Measurements from ENCODE around the gene MTHFR.

Gene MTHFR

DNA sequence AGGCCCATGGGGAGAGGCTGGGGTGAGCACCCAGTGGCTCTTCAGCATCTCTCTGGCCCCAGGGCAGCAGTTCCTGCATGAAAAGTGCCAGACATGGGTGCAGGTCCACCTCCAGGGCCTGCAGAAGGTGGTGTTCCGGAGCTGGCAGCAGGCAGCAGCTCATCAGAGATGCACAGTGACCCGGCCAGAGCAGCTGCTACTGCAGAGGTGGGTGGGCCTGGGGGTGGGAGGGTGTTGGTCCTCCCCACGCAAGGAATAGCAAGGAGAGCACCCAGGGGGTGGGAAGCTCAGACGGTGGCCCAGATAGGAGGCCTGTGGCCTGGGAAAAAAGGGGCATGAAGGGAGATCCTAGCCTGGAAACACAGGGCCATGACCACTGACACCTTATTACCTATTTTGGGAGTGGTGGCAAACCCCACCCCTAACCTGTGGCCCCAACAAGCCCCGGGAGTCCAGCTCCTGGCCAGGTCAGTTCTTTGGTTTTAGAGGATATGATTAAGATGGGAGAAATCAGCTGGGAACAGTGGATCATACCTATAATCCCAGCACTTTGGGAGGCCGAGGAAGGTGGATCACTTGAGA is 23.5 kb downstream of the MTHFR start:
- DNase-seq (ENCODE audit: low read depth, low spot score), result no peak

DNA sequence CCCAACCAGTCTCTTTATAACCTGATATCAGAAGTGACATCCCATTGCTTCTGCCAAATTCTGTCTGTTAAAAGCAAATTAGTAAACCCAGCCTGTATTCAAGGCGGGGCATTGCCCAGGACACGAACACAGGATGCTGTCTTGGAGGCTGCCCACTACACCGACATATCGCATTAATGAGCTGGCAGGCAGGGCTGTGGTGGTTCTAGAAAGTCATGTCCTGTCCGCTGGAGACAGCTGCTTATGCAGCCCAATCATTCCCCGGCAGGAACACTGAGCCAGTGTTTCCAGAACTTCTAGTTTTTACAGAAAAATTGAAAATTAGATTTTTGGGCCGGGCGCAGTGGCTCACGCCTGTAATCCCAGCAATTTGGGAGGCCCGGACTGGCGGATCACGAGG is 24.5 kb downstream of the MTHFR start:
- DNase-seq (ENCODE audit: low read depth, low spot score), result no peak

DNA sequence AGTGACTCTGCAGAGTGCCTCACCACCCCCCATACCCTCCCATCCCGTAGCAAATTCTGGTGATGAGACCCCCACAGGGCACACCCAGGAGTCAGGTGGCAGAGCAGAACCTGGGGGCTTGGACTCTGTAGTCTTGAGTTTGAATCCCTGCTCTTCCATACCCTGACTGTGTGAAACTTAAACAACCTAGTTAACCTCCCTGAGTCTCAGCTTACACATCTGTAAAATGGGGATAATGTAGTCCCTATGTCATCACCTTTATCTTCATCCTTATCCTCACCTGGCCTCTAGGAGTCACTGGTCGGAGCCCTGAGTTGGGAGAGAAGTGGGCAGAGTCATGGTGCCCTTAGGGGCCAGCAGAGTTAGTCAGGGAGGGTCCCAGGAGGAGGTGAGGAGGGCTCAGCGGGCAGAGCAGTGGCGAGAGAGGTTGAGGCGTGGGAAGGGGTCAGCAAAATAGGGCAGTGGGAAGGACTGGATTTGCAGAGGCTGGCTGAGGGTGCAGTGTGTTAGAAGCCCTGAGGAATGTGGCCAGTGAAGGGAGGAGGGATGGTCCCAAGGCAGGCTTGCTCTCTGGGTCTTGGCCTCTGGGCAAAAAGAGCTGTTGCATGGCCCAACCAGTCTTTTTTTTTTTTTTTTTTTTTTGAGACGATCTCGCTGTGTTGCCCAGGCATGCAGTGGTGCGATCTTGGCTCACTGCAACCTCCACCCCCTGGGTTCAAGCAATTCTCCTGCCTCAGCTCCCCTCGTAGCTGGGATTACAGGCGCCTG is 25.2 kb downstream of the MTHFR start:
- DNase-seq (ENCODE audit: low read depth, low spot score), result no peak

DNA sequence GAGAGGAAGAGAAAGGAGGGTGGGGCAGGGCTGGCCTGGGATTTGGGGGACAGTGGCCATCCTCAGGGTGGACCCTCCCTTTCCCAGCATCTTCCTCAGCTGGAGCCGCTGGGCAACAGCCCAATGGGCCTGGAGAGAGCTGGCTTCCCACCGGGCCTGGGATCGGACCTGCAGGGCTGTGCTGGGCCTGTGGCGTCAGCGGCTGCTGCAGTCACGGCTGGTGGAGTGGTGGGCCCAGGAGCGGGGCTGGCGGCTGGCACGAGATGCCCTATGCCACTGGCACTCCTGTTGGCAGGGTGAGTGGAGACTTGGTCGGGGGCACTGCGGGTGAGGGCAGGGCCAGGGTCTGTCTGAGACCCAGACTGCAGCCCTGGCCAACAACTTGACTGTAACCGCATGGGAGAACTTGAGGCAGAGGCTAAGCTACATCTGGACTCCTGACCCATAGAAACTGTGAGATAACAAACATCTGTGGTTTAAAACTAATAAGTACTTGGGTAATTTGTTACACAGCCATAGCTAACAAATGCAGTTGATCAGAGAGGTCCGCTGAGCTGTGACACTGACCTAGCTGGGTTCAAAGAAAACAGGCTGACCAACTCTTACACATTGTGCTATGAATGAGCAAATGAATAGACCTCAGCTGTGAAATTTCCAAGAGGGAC is 25.9 kb downstream of the MTHFR start:
- DNase-seq (ENCODE audit: low read depth, low spot score), result no peak

DNA sequence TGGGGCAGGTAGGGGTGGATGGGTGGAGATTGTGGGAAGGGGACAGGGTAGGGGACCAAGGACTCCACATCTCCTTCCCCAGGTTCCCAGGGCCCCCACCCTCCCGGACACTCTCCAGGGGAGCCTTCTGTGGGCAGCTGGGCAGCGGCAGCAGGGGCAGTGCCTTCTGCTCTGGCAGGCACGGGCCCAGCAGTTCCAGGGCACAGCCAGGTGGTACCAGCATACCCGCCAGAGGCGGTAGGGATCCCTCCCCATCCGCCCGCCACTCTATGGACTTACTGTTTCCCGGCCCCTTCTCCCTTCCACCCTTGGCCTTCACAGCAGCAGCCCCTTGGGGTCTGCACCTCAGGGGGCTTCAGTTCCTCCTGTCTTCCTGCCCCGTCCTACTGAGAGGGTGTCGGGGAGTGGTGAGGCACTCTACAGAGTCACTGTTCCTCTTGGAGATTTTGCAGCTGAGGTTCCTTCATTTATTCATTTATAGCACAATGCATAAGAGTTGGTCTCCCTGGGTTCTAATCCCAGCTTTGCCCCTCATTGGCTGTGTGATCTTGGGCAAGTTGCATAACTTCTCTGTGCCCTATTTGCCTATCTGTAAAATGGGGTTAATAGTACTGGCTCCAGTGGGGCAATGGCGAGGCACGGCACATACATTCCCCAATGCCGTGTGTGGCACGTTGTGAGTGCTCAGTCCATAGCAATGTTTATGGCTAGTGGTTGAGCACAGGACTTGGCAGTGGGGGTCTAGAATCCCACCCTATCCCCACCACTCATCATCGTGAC is 26.7 kb downstream of the MTHFR start:
- no peak for DNase-seq (ENCODE audit: low read depth, low spot score)

DNA sequence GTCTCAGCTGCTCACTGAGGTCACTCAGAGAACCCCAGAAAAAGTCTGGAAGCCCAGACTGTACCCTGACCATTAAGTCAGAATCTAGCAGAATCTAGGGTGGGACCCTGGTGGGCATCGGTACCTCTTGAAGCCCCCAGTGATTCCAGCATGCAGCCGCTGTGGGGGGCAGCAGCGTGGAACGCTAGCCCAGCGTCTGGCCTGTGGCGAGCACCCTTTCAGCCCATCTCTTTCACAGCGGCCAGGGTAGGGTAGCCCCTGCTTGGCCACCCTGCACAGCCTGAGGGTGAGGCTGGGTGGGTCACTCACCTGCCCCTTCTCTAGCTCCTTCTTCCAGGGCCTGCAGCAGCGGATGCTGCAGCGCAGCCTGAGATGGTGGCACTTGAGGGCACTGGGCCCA is 27.4 kb downstream of the MTHFR start:
- DNase-seq (ENCODE audit: low read depth, low spot score), result no peak

DNA sequence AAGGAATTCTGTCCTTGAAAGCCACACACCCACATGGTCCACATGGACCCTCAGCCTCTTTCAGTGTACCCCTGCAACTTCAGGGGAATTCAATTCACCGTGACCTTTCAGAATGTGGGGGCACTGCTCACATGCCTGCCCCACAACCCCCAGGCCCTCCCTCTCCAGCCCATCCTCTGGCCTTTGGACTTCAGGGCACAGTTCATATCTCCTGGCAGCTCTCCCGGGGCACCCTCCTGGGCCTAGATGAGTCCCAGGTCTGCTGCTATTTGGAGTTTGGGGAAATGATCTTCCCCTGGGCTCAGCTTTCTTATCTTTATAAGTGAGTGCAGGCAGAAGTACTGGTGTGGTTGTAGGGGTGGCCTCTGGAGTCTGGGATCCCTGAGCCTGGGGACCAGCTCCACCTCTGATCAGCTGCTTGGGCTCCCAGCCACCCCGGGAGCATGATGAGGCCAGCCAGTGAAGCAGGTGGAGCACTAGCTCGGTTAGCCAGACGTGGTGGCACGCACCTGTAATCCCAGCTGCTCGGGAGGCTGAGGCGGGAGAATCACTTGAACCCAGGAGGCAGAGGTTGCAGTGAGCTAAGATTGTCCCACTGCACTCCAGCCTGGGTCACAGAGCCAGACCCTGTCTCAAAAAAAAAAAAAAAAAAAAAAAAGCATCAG is 28.0 kb downstream of the MTHFR start:
- DNase-seq (ENCODE audit: low read depth, low spot score), result no peak

DNA sequence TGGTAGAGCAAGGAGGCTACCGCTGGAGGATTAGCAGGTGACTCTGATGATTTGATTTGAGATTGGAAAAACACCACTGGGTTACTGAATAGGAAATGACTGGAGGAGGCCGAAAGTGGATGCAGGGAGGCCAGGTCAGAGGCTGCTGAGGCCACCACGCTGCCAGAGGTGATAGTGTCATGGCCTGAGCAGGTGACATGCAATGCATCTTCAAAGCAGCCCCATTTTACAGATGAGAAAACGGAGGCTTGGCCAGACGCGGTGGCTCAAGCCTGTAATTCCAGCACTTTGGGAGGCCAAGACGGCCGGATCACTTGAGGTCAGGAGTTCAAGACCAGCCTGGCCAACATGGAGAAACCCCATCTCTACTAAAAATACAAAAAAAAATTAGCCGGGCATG is 31.0 kb downstream of the MTHFR start:
- DNase-seq (ENCODE audit: low read depth, low spot score), result no peak

DNA sequence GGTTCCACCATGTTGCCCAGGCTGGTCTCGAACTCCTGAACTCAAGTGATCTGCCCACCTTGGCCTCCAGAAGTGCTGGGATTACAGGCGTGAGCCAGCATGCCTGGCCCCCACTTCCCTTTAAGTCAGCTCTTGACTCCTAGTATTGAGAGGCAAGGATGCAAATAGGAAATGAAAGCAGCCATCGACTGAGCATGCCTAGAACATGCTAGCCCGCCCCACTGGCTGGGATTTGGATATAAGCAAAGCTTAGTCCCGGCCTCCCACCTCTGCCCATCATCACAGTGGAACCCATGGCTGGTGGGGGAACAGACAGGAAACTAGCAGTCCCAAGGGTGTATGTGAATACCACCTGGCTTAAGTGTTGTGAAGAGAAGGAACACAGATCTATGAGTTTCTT is 33.3 kb downstream of the MTHFR start:
- DNase-seq (ENCODE audit: low read depth, low spot score), result no peak

DNA sequence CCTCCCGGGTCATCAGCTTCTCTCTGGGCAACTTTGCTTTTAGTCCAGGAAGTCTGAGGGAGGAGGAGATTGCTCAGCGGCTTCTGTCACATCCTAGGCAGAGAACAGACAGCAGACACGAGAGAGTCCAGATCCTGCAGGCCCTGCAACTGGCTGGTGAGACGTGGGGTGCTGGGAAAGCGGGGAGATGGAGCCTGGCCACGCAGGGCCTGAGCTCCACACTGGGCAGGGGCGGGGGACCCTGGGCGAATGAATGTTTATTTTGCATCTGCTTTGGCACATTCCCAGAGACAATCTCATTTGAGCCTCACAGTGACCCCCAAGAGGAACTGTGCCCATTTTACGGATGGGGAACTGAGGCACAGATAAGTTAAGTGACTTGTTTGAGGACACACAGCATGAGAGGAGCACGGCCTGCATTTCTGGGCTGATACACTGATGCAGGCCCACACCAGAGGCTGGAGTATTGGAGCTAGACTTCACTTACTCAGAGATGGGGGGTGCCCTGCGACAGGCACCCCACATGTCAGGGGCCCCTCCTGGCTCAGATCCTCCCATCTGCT is 34.2 kb downstream of the MTHFR start:
- no peak for DNase-seq (ENCODE audit: low read depth, low spot score)

DNA sequence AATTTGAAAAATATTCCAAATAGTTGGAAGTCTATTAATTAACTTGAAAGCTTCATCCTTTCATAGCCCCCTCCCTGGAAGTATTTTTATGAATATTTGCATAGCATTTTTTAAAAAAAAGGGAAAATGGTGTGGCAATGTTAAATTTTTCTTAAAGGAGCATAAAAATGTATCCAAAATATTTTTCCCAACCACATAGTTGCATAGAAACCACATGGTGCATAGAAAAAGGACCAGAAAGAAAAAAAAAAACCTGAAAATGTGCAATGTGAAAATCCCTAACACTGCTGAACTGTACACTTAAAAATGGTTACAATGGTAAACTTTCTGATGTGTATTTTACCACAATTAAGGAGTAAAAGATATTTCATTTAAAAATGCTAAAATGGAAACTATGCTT is 35.8 kb downstream of the MTHFR start:
- DNase-seq (ENCODE audit: low read depth, low spot score), result no peak

DNA sequence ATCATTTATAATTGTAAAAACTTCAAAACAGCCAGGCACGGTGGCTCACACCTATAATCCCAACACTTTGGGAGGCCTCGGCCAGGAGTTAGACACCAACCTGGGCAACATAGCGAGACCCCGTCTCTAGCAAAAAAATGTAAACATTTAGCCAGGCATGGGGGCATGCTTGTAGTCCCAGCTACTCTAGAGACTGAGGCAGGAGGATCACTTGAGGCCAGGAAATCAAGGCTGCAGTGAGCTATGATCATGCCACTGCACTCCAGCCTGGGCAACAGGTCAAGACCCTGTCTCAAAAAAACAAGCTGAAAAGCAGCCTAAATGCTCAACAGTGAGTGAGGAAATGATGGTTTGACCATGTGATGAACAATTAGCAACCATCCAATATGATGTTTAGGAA is 36.5 kb downstream of the MTHFR start:
- no peak for DNase-seq (ENCODE audit: low read depth, low spot score)

DNA sequence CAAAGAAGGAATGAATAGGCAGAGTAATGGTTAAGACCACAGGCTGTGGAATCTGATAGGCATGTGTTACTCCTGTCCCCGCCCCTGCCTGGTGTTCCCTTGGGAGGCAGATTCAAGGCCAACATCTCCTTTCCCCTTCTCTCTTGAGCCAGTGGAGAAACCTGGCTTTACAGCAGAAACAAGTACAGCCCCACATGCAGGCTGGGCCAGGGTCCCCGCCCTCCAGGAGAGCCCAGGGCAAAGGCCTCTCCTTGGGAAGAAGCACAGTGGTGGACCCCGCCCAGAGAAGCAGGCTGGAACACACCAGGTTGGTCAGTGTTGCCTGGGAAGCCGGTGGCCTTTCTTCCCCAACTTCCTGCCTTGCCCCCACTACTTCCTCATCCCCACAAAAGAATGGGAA is 36.9 kb downstream of the MTHFR start:
- no peak for DNase-seq (ENCODE audit: low read depth, low spot score)

DNA sequence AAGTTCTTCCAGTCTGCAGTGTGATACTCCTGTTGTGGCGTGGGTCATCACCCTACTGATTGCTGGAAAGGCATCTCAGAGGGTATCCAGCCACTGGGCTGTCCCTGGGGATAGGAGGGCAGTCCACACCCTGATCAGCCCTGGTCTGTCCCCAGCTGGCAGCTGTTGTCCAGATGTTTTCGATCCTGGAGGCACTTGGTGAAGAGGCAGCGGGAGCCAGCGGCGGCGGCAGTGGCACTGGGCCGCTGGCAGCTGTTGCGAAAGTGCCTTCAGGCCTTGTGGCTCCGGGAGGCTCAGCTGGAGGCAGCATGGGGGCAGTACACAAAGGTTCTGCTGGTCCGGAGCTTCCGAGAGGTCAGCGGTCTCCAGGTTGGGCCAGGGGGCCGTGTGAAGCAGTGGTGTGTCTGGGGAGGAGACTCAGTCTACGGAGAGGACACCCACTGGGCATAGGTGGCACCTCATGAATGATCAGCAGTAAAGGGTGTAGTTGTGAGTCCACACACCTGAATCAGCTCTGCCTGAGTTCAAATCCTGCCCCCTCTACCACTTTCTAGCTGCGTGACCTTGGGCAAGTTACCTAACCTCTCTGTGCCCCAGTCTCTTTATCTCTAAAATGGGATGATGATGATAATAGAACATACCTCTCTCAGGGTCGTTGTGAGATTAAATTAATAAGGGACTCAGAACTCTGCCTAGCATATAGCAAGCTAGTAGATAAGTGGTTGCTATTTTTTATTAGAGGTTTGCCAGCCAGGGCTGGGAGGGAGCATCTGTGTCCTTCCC is 37.7 kb downstream of the MTHFR start:
- DNase-seq (ENCODE audit: low read depth, low spot score), result no peak

DNA sequence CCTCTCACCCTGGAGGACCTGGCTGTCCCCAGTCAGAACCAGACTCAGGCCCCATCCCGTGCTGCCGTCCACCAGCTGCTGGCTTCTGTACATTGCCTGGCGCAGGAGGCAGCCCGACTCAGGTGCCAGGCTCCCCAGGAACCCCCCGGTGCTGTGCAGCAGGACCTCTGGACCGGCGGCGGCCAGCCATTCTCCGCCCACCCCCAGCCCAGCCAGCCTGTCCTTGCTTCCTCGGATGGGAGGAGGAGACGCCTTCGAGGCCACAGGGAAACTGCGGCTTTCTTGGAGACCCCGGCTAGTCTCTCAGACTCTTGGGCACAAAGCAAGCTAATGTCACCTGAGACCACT is 39.4 kb downstream of the MTHFR start:
- no peak for DNase-seq (ENCODE audit: low read depth, low spot score)

DNA sequence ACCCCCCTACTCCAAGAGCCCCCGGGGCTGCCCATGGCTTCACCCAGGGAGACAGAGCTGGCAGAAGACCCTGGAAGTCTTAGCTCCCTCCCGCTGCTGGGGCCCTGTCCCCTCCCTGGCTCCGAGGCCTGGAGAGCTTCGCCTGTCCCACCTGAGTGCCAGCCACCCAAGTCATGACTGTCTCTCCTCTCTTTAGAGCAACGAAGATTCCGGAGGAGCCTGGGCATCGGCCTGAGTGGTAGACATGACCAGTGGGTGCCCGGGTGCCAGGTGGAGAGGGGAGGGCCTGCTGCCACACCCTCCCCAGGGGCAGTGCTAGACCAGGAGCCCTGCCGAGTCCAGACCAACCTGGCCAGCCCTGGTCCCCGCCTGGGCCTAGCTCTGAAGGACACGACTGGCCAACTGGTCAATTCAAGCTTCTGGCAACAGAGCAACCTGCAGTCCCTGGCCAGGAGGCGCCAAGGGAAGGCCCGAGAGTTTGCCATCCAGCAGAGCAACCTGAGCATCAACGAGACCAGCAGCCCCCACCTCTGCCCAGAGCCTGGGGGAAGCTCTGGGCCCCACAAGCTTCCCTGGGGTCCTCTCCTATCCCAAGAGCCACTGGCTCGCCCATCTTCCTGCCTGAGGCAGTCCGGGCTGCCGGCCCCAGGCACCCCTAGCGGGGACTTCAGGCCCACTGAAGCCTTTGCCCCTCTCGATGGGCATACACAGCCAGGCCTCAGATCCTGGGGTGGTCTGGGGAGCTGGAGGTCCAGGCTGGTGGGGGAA is 39.9 kb downstream of the MTHFR start:
- DNase-seq (ENCODE audit: low read depth, low spot score), result no peak

DNA sequence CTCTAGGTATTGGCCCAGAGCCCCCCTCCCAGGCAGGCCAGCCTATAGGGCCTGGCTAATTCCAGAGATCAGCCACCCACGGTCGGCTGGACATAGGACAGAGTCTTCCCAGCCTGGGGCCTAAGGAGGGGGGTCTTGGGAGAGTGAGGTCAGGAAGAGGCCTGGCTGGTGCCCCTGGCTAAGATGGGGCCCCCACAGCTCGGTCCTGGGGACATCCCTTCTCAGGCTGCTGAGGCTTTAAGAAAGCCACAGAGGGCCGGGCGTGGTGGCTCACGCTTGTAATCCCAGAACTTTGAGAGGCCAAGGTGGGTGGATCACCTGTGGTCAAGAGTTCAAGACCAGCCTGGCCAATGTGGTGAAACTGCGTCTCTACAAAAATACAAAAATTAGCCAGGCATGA is 41.2 kb downstream of the MTHFR start:
- DNase-seq (ENCODE audit: low read depth, low spot score), result no peak

DNA sequence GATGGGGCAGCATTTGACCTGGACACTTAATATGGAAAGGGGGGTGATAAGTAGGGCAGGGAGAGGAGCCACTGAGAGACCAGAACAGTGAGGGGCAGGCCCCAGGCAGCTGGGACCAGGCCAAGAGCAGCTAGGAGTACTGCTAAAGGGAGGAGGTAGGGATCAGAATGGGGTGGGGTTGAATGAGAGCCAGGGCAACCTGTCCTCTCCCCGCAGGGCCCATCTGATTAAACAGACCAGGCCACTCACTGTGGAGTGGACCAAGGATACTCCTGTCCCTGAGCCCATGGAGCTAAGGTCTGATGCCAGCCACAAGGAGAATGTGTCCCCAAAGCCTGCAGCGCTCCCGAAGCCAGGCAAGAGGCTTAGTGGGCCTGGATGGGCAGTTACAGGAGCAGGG is 41.6 kb downstream of the MTHFR start:
- DNase-seq (ENCODE audit: low read depth, low spot score), result no peak

DNA sequence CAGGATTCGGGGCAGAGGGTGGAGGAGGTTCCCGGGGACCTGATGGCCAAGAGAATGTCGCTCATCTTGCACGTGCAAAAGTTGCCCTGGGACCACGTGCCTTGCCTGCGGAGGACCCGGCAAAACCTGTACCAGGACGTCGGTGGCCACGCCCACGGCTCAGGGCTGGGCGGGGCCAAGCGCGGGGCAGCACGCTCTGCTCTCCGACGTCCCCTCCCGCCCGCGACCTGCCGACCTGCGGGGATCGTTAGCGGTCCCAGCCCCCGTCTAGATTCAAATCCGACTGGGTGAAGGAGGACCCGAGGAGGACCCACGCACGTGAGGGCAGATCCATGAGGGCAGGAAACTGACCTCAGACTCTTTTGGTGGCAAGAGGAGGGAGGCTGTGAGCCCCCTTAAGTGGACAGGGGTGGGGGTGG is 43.8 kb downstream of the MTHFR start, which contains the start of gene C1orf167:
Gene C1orf167, plus strand, starts transcription at position 206 of the 419 bp plus-strand sequence. CDS start 2,208 bp downstream, outside the sequence.
- DNase-seq (ENCODE audit: low read depth, low spot score), result no peak

DNA sequence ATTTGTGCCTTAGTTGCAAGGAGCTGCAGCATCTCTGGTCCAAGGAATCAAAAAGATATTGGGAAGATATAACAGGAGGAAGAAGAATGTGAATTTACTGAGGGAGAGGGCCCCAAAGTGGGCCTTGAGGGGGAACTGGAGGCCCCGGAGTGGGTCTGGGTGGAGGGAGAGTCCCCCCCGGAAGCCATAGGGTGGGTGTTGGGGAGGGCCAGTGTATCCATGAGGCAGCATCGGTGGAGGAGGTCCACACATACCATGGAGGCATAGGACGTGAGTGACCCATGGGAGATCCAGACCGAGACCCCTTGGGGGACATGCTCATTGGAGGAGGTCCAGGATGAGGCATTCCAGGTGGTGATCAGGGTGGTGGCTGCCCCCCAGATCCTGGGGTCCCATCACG is 44.5 kb downstream of the MTHFR start:
- DNase-seq (ENCODE audit: low read depth, low spot score), result no peak
